ENCODE data around the gene SLC45A2.

- TF ChIP-seq ILK (tag; IDR thresholded peaks at IDR 0.05; ENCODE audit: borderline replicate concordance, low read depth) (no peak), TEAD4 (IDR thresholded peaks at IDR 0.05; ENCODE audit: low read length) (no peak), TEAD4 (CRISPR knock-in tag; IDR thresholded peaks at IDR 0.05; ENCODE audit: borderline replicate concordance) (no peak), ZSCAN29 (IDR thresholded peaks at IDR 0.05) (no peak), EZH2 (IDR thresholded peaks at IDR 0.05; ENCODE audit: borderline replicate concordance, low read depth, low read length) (no peak), POLR2A (conservative IDR thresholded peaks at IDR 0.05) (no peak), ZNF175 (CRISPR knock-in tag; IDR thresholded peaks at IDR 0.05; ENCODE audit: low read depth) (no peak), ZZZ3 (IDR thresholded peaks at IDR 0.05) (no peak), CTCF (IDR thresholded peaks at IDR 0.05 in 2 of 3, conservative IDR thresholded peaks at IDR 0.05 in 1 of 3; ENCODE audit: insufficient read depth in 2 of 3, low read depth in 1 of 3, low read length in 3 of 3) (no peak)
- TF ChIP-seq, protein P1, sequence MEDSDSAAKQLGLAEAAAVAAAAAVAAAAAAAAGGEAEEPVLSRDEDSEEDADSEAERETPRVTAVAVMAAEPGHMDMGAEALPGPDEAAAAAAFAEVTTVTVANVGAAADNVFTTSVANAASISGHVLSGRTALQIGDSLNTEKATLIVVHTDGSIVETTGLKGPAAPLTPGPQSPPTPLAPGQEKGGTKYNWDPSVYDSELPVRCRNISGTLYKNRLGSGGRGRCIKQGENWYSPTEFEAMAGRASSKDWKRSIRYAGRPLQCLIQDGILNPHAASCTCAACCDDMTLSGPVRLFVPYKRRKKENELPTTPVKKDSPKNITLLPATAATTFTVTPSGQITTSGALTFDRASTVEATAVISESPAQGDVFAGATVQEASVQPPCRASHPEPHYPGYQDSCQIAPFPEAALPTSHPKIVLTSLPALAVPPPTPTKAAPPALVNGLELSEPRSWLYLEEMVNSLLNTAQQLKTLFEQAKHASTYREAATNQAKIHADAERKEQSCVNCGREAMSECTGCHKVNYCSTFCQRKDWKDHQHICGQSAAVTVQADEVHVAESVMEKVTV (CRISPR knock-in tag; IDR thresholded peaks at IDR 0.05), result no peak
- TF ChIP-seq, protein P2, sequence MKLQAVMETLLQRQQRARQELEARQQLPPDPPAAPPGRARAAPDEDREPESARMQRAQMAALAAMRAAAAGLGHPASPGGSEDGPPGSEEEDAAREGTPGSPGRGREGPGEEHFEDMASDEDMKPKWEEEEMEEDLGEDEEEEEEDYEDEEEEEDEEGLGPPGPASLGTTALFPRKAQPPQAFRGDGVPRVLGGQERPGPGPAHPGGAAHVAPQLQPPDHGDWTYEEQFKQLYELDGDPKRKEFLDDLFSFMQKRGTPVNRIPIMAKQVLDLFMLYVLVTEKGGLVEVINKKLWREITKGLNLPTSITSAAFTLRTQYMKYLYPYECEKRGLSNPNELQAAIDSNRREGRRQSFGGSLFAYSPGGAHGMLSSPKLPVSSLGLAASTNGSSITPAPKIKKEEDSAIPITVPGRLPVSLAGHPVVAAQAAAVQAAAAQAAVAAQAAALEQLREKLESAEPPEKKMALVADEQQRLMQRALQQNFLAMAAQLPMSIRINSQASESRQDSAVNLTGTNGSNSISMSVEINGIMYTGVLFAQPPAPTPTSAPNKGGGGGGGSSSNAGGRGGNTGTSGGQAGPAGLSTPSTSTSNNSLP (IDR thresholded peaks at IDR 0.05; ENCODE audit: borderline replicate concordance, low read depth, low read length), result no peak
Observed at GRCh38 chr5:33903118-33903517, 81.4 kb downstream of the SLC45A2 start.

All from K562 (cell line).